Measurements from ENCODE around the gene GABRG3. TPM values are rescaled to one million over a fixed set of nuclear protein-coding genes. Genes with fewer than 3 reads are reported as not detected.

The GABRG3 gene
- total and polyA plus RNA-seq, 2 experiments from 2014 or later = 0.10 to 1.4 TPM

GRCh38 chr15:27082526-27082925, 111.5 kb downstream of the GABRG3 start:
- Histone ChIP-seq H3K27me3 (ENCODE audit: insufficient read depth) (no peaks in the 10 kb centered on the region), H3K4me3 (no peak overlapping the region), H3K4me2 (no peak overlapping the region), H3K79me2 (replicated peaks; ENCODE audit: insufficient read depth) (no peaks in the 10 kb centered on the region), H2AFZ (0 out of 2 replicates have a peak overlapping the region, but pooled peaks have one; percentile 23), H3K36me3 (ENCODE audit: insufficient read depth) (no peaks in the 10 kb centered on the region), H3K9me2 (ENCODE audit: insufficient read depth) (no peaks in the 10 kb centered on the region), H4K20me1 (replicated peaks; ENCODE audit: insufficient read depth) (no peaks in the 10 kb centered on the region), H3F3A (replicated peaks; ENCODE audit: low read depth) (no peaks in the 10 kb centered on the region), H3K27ac (ENCODE audit: low read depth) (no peak overlapping the region), H3K4me1 (ENCODE audit: insufficient read depth) (0 out of 2 replicates have a peak, but pooled peaks cover 5% of the 10 kb centered on the region)
- TF ChIP-seq ZNF114 (CRISPR knock-in tag; IDR thresholded peaks at IDR 0.05) (no peak), ZNF462 (CRISPR knock-in tag; IDR thresholded peaks at IDR 0.05) (no peak), JUNB (IDR thresholded peaks at IDR 0.05; ENCODE audit: unreplicated experiment) (no peak)
- Mint-ChIP-seq H3K27me3 (ENCODE audit: insufficient read depth, low read depth, poor library complexity) (peaks cover 5% of the 10 kb centered on the region), H3K36me3 (ENCODE audit: low read depth) (no peaks in the 10 kb centered on the region), H3K27ac (no peak overlapping the region), H3K4me1 (peaks cover 17% of the 10 kb centered on the region), H3K9me3 (no peaks in the 10 kb centered on the region; the same call in 2 of the 3 replicates), H3K4me3 (no peak overlapping the region)
- no peak; the same call in 2 of the 3 replicates for ATAC-seq
- no peak for DNase-seq (ENCODE audit: low spot score)

GRCh38 chr15:27084844-27085243, 113.9 kb downstream of the GABRG3 start:
- Mint-ChIP-seq H3K4me1 (peaks cover 13% of the 10 kb centered on the region), H3K36me3 (ENCODE audit: low read depth) (no peaks in the 10 kb centered on the region), H3K27ac (no peak overlapping the region), H3K4me3 (no peak overlapping the region), H3K9me3 (peaks cover 14% of the 10 kb centered on the region), H3K27me3 (ENCODE audit: insufficient read depth, low read depth, poor library complexity) (peaks cover 10% of the 10 kb centered on the region)
- ATAC-seq = no peak
- Histone ChIP-seq H3F3A (replicated peaks; ENCODE audit: low read depth) (no peaks in the 10 kb centered on the region), H3K79me2 (replicated peaks; ENCODE audit: insufficient read depth) (no peaks in the 10 kb centered on the region), H3K9me2 (ENCODE audit: insufficient read depth) (no peaks in the 10 kb centered on the region), H4K20me1 (replicated peaks; ENCODE audit: insufficient read depth) (no peaks in the 10 kb centered on the region), H3K27ac (ENCODE audit: low read depth) (no peak overlapping the region), H3K4me3 (no peak overlapping the region), H3K4me2 (no peak overlapping the region), H2AFZ (no peak overlapping the region), H3K36me3 (ENCODE audit: insufficient read depth) (no peaks in the 10 kb centered on the region), H3K27me3 (ENCODE audit: insufficient read depth) (no peaks in the 10 kb centered on the region), H3K4me1 (ENCODE audit: insufficient read depth) (no peaks in the 10 kb centered on the region)
- DNase-seq (ENCODE audit: low spot score) = no peak
- TF ChIP-seq ZNF331 (CRISPR knock-in tag; IDR thresholded peaks at IDR 0.05; ENCODE audit: low read depth) = no peak
- no peak for TF ChIP-seq REST (IDR thresholded peaks at IDR 0.05; ENCODE audit: unreplicated experiment)
- TF ChIP-seq POLR2AphosphoS5 (IDR thresholded peaks at IDR 0.05; ENCODE audit: low read depth) = no peak
- TF ChIP-seq STAT1 (IDR thresholded peaks at IDR 0.05; ENCODE audit: unreplicated experiment) = no peak
- TF ChIP-seq CREB1 (CRISPR knock-in tag; IDR thresholded peaks at IDR 0.05; ENCODE audit: low read depth) = no peak
- TF ChIP-seq ZNF114 (CRISPR knock-in tag; IDR thresholded peaks at IDR 0.05) = no peak

Data from GM23338 (cell line).